HG03460 (cell line): ENCODE data around the gene FADS6.
A peak's percentile ranks its signal among the peaks of the same experiment; 100 is the strongest.

Experiments
- ATAC-seq: cut with Tn5 transposase; IDR thresholded peaks from one replicate; pipeline ENCODE4 v1.9.1; 2021; ENCODE audit not compliant: unreplicated experiment

Gene FADS6

GRCh38 chr17:74833501-74834377 lies 59.7 kb downstream of the FADS6 start:
- peak; percentile 67 for ATAC-seq

DNA sequence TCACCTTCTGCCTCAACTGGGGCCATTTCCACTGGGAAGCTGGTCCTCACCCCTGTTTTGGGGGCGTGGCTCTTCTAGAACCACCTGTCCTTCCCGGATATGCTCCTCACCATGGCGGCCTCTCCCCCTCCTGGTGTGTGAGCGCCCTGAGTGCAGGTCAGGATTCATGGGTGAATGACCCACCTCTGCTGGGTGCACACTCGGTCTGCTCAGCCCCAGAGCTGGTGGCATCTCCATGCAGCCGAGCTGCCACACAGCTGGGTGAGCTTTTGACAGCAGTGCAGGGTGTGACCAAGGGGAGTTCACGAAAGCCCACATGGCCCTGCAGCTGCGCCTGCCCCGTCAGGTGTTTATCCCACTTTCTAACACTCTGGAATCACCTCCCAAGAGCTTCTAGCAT lies 61.0 kb downstream of the FADS6 start:
- ATAC-seq = no peak

GRCh38 chr17:74831444-74832146 lies 61.8 kb downstream of the FADS6 start:
- ATAC-seq = no peak

GRCh38 chr17:74830861-74831260 lies 62.6 kb downstream of the FADS6 start:
- no peak for ATAC-seq

DNA sequence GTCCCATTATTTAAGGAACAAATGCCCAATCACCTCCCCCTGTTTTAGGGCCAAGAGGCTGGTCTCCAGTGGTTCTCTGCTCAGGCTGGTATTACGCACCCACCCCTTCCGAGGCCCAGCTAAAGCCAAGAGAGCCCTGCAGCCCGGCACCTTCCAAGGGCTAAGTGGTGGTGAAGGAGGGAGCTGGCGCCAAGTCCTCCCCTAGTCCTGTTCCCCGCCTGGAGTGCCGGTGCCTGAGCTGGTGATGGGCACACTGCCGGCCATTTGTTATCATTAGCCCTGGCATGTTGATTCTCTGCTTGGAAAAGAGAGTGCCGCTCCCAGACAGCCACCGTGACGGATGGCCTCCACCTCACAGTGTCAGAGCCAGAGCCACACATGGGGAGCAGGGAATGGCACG lies 65.6 kb downstream of the FADS6 start:
- no peak for ATAC-seq
